ENCODE measurements around the gene KIF9. TPM values are rescaled to one million over a fixed set of nuclear protein-coding genes. Genes with fewer than 3 reads are reported as not detected.
"Not testable (repeated sequence)": the region's sequence is repeated elsewhere in the genome, so short reads cannot be mapped to it uniquely, and the experiment has no call there.

Gene KIF9
- total RNA-seq, 1 experiment from 2014 or later, result 3.1 TPM

- DNase-seq (ENCODE audit: low read depth), result no peak
Observed at GRCh38 chr3:47295322-47295721, 12.7 kb upstream of the KIF9 start.

DNA sequence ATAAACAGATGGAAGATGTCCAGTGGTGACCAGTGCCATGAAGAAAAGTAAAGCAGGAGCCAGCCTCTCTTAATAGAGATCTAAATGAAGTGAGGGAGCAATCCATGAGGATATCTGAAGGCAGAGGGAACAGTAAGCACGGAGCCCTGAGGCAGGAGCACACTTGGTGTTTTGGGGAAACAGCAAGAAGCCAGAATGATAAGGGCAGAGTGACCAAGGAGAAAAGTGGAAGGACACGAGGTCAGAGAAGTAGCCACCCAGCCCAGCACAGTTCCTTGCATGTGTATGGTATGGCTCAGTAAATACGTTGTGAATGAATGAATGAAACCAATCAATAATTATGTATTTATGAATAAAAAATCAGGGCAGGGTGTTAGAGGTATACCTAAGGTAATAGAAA lies 11.8 kb upstream of the KIF9 start:
- DNase-seq (ENCODE audit: low read depth), result no peak

DNA sequence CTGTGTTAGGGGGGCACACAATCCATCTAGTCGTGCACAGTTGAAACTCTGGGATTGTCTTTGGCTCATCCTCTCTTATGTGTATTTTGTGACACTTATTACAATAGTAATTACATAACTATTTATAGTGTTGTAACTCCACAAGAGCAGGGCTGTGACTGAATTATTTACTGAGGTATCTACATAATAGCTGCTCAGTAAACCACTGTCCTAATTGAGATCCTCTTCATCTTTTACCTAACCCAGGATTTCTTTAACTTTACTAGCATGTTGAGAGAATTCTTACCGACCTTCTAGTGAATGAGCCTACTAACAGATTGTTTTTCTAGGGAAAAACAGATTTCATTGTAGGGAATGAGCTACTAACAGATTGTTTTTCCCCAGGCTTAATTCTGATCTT lies 11.2 kb upstream of the KIF9 start:
- no peak for DNase-seq (ENCODE audit: low read depth)

- not testable (repeated sequence) for DNase-seq (ENCODE audit: low read depth)
Observed at GRCh38 chr3:47291754-47292420, 9.3 kb upstream of the KIF9 start.

DNA sequence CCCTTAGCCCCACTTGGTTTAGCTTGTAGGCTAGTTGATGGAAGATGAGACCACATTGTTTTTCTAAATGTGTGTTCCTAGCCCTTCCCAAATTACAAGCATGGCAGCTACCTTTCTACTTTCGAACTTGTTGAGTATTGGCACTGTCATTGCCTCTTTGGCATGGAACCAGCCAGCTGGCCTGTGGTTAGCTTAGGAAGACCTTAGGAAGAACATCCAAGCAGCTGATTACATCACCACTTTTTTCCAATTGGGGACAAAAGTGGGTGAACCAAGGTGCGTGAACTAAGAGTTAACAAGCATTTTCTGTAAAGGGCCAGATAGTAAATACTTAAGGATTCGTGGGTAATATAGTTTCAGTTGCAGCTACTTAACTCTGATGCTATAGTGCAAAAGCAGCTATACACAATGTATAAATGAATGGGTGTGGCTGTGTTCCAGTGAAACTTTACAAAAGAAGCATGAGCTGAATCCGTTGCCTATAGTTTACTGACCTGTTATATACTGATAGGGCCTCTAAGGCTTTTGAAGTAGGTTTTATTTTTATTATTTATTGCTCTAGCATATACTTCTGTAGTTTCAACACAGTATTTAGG lies 8.7 kb upstream of the KIF9 start:
- no peak for DNase-seq (ENCODE audit: low read depth)

GRCh38 chr3:47288966-47289910 lies 6.6 kb upstream of the KIF9 start:
- DNase-seq (ENCODE audit: low read depth), result no peak

- DNase-seq (ENCODE audit: low read depth), result peak; percentile 10
Observed at GRCh38 chr3:47283591-47284364, 1.2 kb upstream of the KIF9 start.

DNA sequence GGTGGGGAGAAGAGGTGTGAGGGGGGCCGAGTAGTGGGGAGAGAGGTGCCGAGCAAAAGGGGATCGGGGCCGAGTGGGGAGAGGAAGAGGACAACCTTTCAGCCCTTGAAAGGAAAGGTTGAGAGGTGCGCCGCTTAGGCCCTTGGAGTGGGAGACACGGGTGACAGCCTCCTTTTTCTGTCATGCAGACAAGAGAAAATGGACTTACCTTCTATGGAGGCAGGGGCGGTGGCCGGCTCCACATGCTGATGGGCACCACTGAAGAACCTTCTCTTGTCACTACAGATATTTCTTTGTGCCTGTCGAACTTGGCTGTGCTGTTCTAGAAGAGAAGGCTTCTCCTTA lies 566 bp upstream of the KIF9 start:
- DNase-seq (ENCODE audit: low read depth), result peak; percentile 23

DNA sequence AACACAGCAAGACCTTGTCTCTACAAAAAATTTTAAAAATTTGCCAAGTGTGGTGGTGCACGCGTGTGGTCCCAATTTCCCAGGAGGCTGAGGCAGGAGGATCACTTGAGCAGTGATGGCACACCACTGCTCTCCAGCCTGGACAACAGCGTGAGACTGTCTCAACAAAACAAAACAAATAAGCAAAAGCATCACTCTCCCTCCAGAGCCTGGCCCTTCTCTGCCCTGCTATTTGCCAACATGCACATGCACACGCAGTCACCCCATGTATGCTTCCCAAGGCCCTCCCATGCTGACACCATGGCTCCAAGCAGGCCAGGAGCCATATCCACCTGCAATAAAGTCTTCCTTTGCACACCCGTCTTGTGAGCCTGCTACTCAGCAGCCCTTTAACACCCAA lies 2.1 kb downstream of the KIF9 start:
- no peak for DNase-seq (ENCODE audit: low read depth)

DNA sequence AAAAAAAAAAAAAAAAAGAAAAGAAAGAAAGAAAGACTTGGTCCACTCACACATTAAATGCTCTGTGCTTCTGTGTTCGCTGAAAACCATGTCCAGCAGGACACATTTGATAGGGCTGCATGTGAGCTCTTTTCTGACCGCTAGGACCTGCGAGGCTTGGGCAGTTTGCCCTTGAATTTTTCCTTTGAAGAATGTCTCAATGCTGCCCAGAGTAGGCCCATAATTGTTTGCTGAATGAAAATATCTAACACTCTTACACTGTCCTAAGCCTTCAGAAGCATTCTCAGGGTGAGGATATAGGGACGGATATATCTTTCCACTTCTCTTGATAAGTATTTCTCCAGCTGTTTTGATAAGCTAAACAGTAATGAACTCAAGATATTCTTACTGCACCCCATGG lies 6.0 kb downstream of the KIF9 start:
- no peak for DNase-seq (ENCODE audit: low read depth)

GRCh38 chr3:47274652-47275051 lies 7.9 kb downstream of the KIF9 start:
- no peak for DNase-seq (ENCODE audit: low read depth)

DNA sequence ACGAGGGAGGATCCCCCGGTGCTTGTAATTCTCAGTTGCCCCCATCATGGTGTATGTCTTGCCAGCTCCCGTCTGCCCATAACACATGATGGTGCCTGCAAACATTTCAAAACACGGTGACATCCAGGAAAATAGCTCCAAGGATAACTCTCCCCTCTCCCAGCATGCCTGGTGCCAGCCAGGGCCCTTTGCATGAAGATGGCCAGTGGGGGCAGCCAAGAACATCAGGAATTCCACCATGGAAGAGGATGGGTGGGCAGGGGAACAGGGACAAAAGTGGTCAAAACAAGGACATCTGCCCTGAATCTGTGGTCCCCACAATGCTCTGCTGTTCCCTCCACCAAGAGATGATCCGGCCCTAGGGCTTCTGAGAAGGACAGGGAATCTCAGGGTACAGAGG lies 9.0 kb downstream of the KIF9 start:
- DNase-seq (ENCODE audit: low read depth), result no peak

GRCh38 chr3:47270526-47270925 lies 12.1 kb downstream of the KIF9 start:
- no peak for DNase-seq (ENCODE audit: low read depth)

- DNase-seq (ENCODE audit: low read depth), result no peak
Observed at GRCh38 chr3:47267490-47267824, 15.1 kb downstream of the KIF9 start.

- DNase-seq (ENCODE audit: low read depth), result peak; percentile 85
Observed at GRCh38 chr3:47266709-47267489, 15.7 kb downstream of the KIF9 start.

DNA sequence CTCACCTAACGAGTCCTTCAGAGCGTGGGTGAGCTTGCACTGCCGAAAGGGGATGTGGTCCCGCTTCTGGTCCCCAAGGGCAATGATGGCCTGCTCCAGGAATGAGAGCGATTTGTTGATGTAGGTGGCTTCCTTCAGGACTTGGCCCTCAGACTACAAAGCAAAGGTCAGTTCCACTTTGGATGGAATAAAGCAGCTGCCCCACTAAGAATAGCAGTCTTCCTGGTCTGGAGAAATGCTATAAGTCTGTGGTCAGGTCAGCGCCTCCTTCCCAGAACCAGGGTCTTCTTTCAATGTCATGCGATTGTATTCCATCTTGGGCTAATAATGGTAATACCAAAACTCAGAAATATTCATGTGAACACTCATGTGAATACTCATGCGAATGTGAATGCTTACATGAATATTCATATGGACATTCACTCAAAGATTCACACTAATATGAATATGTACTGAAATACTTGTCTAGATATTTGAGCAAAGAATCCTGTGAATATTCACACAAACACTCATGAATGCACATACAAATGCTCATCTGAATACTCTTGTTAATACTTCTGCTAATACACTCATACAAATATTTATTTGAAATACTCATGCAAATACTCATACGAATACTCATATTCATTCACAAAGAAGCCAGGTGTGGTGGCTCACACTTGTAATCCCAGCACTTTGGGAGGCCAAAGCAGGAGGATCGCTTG lies 16.7 kb downstream of the KIF9 start:
- no peak for DNase-seq (ENCODE audit: low read depth)

DNA sequence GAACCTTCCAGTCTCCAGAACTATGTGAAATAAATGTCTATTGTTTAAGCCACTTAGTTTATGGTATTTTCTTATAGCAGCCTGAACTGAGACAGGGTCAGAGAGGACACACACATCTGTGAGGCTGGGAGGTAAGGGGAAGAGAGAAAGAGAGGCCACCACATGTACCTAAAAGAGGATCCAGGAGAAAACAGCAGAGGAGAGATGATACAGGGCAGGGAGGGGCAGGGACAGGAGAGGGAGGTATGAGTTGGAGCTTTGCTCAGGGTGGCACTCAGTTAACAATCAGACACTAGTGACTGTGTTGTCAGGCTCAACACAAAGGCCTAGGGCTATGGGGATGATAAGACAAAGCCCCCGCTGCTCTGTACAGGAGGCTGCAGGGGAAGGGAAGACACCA lies 17.6 kb downstream of the KIF9 start:
- DNase-seq (ENCODE audit: low read depth), result no peak

DNA sequence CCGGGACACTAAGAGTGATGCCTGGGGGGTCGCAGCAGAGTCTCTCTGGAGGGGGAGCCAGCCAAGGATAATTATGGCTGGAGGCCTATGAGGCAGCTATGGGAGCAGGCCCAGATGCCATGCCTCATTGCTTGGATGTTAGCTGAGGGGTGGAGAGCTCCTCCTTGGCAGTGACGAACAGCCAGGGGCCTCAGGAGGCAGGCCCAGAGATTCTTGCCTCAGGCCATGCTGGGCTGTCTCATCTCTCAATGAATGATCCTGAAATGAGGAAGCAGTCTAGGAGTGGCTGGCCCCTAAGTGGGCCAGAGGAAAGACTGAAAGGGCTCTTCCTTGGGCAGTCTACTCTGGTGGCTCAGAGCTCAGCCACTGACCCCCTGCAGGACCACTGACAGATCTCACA lies 21.3 kb downstream of the KIF9 start:
- DNase-seq (ENCODE audit: low read depth), result peak; percentile 46

- no peak for DNase-seq (ENCODE audit: low read depth)
Observed at GRCh38 chr3:47260605-47261004, 22.0 kb downstream of the KIF9 start.

DNA sequence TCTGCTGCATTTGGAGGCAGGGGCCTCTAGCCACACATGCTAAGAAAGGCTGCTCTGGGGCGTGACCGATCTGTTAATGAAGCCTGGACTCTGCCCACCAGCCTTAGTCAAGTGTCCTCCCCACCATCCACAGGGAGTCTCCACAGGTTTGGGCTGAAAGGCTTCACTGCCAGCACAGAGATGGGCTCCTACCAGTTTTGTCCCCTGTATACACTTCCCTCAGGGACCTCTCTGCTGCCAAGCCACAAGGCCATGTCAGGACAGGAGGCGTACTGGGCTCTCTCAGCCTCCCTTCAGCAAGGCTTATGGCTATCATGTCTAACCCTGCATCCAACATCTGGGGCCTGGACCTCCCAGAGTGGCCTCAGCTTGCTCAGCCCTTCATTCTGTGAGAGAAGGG lies 23.5 kb downstream of the KIF9 start:
- DNase-seq (ENCODE audit: low read depth), result no peak

DNA sequence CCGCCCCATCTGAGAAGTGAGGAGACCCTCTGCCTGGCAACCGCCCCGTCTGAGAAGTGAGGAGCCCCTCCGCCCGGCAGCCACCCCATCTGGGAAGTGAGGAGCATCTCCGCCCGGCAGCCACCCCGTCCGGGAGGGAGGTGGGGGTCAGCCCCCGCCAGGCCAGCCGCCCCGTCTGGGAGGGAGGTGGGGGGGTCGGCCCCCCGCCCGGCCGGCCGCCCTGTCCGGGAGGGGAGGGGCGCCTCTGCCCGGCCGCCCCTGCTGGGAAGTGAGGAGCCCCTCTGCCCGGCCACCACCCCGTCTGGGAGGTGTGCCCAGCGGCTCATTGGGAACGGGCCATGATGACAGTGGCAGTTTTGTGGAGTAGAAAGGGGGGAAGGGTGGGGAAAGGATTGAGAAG lies 26.3 kb downstream of the KIF9 start:
- not testable (repeated sequence) for DNase-seq (ENCODE audit: low read depth)
